Left lung (tissue), 10 donors: ENCODE results near the gene KRT38. TPM values are rescaled to one million over a fixed set of nuclear protein-coding genes. Genes with fewer than 3 reads are reported as not detected.
A peak's percentile ranks its signal among the peaks of the same experiment; 100 is the strongest.

Source experiments
- ATAC-seq: fragments of 200-7000 bp; cut with Tn5 transposase; one replicate; pipeline ENCODE4 v1.9.1; 2020; ENCODE audit warnings: moderate library complexity
- DNase-seq, 4 donors: peaks; one replicate each; pipeline ENCODE4 v3.0.0-alpha.2; 2013 to 2020
- H3K27ac ChIP-seq, 2 donors: fragments of 200-600 bp; sonication (generic) in 1 of 2; one replicate each; pipeline versions ENCODE4 v1.5.0 to v1.8.0; 2020 to 2021
- H3K27me3 ChIP-seq, 2 donors: fragments of 200-600 bp; sonication (generic) in 1 of 2; one replicate each; pipeline versions ENCODE4 v1.5.0 to v1.8.0; 2020 to 2021
- H3K36me3 ChIP-seq, 2 donors: fragments of 200-600 bp; sonication (generic) in 1 of 2; one replicate each; pipeline versions ENCODE4 v1.5.0 to v1.8.0; 2020 to 2021
- H3K4me1 ChIP-seq, 2 donors: fragments of 200-600 bp; one replicate each; pipeline ENCODE4 v1.8.0; 2021
- H3K4me3 ChIP-seq, 2 donors: fragments of 200-600 bp; sonication (generic) in 1 of 2; one replicate each; pipeline versions ENCODE4 v1.5.0 to v1.8.0; 2020 to 2021; ENCODE audit warnings: mild to moderate bottlenecking in 1 of 2
- H3K9me3 ChIP-seq, 2 donors: fragments of 200-600 bp; sonication (generic) in 1 of 2; one replicate each; pipeline versions ENCODE4 v1.5.0 to v1.8.0; 2020 to 2021
- CTCF ChIP-seq, 2 donors: fragments of 200-600 bp; sonication (generic) in 1 of 2; IDR thresholded peaks; one replicate each; pipeline versions ENCODE4 v1.5.0 to v1.8.0; 2021; ENCODE audit warnings: antibody characterized with exemption in 2 of 2
- intact Hi-C, 2 donors: fragments of 100-400 bp; cut with DNase I; formaldehyde crosslinking; loops; one replicate each; pipeline versions ENCODE4 v1.11.2 to v1.14.2; 2022
- polyA plus RNA-seq, 6 donors: library from polyadenylated mRNA; unstranded; fragments of 120-200 nt; gene quantifications; one replicate each; pipeline ENCODE4 v1.2.1, GENCODE V29; 2013; ENCODE audit not compliant: insufficient read length in 6 of 6
- total RNA-seq, 2 donors: library from RNA; stranded (reverse); fragmentation: NEBNext Ultra II Directional; extraction: Animal tissue kit (Norgen Biotek cat#: 25700); gene quantifications; one replicate each; pipeline ENCODE4 v1.2.1, GENCODE V29; 2021
- donor health status: DM: no; HTN: yes; CAD: no.
- donor health status: DM: no; HTN: no; CAD: no.

The KRT38 gene
- total and polyA plus RNA-seq, 8 donors = not detected

GRCh38 chr17:41446806-41447205 is 6.0 kb upstream of the KRT38 start:
- no peak overlapping the region for H3K27ac ChIP-seq
- peak; percentile 27 for ATAC-seq
- no peak overlapping the region for H3K4me3 ChIP-seq
- intact Hi-C loops = no loop called here
- no peak for TF ChIP-seq CTCF (IDR thresholded peaks at IDR 0.05)
- DNase-seq = no peak
- H3K4me1 ChIP-seq = no peaks in the 10 kb centered on the region
- no peaks in the 10 kb centered on the region for H3K36me3 ChIP-seq
- no peaks in the 10 kb centered on the region for H3K9me3 ChIP-seq
- H3K27me3 ChIP-seq = peaks cover 0 to 25% of the 10 kb centered on the region in 2 donors

GRCh38 chr17:41444640-41445039 is 3.9 kb upstream of the KRT38 start:
- ATAC-seq = no peak

GRCh38 chr17:41444186-41444585 is 3.4 kb upstream of the KRT38 start:
- H3K4me3 ChIP-seq = no peak overlapping the region
- no peak for ATAC-seq
- intact Hi-C loops = no loop called here
- peaks cover 0 to 31% of the 10 kb centered on the region in 2 donors for H3K27me3 ChIP-seq
- no peaks in the 10 kb centered on the region for H3K4me1 ChIP-seq
- H3K36me3 ChIP-seq = no peaks in the 10 kb centered on the region
- TF ChIP-seq CTCF (IDR thresholded peaks at IDR 0.05) = no peak
- H3K27ac ChIP-seq = no peak overlapping the region
- H3K9me3 ChIP-seq = no peaks in the 10 kb centered on the region
- no peak for DNase-seq

More at GRCh38 chr17:41444640-41445039, 3.9 kb upstream of the KRT38 start:
- H3K4me1 ChIP-seq = no peaks in the 10 kb centered on the region
- no peak overlapping the region for H3K27ac ChIP-seq
- H3K36me3 ChIP-seq = no peaks in the 10 kb centered on the region
- TF ChIP-seq CTCF (IDR thresholded peaks at IDR 0.05) = no peak
- no peak overlapping the region for H3K4me3 ChIP-seq
- intact Hi-C loops = no loop called here
- peaks cover 0 to 31% of the 10 kb centered on the region in 2 donors for H3K27me3 ChIP-seq
- H3K9me3 ChIP-seq = no peaks in the 10 kb centered on the region
- no peak for DNase-seq

GRCh38 chr17:41442739-41443138 is 2.0 kb upstream of the KRT38 start:
- Histone ChIP-seq H3K9me3 (no peaks in the 10 kb centered on the region), H3K4me3 (no peak overlapping the region), H3K27ac (no peak overlapping the region), H3K27me3 (peaks cover 0 to 31% of the 10 kb centered on the region in 2 donors), H3K36me3 (no peaks in the 10 kb centered on the region), H3K4me1 (no peaks in the 10 kb centered on the region)
- no peak for TF ChIP-seq CTCF (IDR thresholded peaks at IDR 0.05)
- ATAC-seq (no peak), DNase-seq (no peak)
- intact Hi-C loops = no loop called here

GRCh38 chr17:41439375-41439774 is 1.4 kb downstream of the KRT38 start:
- Histone ChIP-seq H3K9me3 (no peaks in the 10 kb centered on the region), H3K4me3 (no peak overlapping the region), H3K27ac (no peak overlapping the region), H3K36me3 (no peaks in the 10 kb centered on the region), H3K27me3 (peaks cover 3 to 26% of the 10 kb centered on the region in 2 donors), H3K4me1 (no peaks in the 10 kb centered on the region)
- ATAC-seq = no peak
- no peak for DNase-seq
- no peak for TF ChIP-seq CTCF (IDR thresholded peaks at IDR 0.05)
- intact Hi-C loops = no loop called here
